ENCODE data around the gene ZFHX2. TPM values are rescaled to one million over a fixed set of nuclear protein-coding genes. Genes with fewer than 3 reads are reported as not detected.

ZFHX2 gene
- total RNA-seq, 1 experiment from 2014 or later: 3.7 TPM

- CTCF ChIA-PET: no interaction called here
- intact Hi-C loops (cut with micrococcal nuclease; ENCODE audit: unreplicated experiment): no loop called here
- H3K36me3 Mint-ChIP-seq (ENCODE audit: insufficient read depth, unreplicated experiment): peaks cover 3% of the 10 kb centered on the region
- no peaks in the 10 kb centered on the region for H3K27me3 Mint-ChIP-seq (ENCODE audit: unreplicated experiment)
- DNase-seq: no peak
- H3K9me3 Mint-ChIP-seq (ENCODE audit: low read depth, unreplicated experiment): no peaks in the 10 kb centered on the region
- no peak for TF ChIP-seq CTCF (IDR thresholded peaks at IDR 0.05; ENCODE audit: unreplicated experiment)
- no peak overlapping the region for H3K4me3 Mint-ChIP-seq (ENCODE audit: low read depth, unreplicated experiment)
- no peaks in the 10 kb centered on the region for H3K4me1 Mint-ChIP-seq (ENCODE audit: low read depth, unreplicated experiment)
- no TSS peak for BruUV-seq (replicated peaks)
- no peak overlapping the region for H3K27ac Mint-ChIP-seq (ENCODE audit: unreplicated experiment)
These were observed 57.3 kb downstream of the ZFHX2 start for GRCh38 chr14:23494223-23494622.

GRCh38 chr14:23492618-23493272 is 58.8 kb downstream of the ZFHX2 start:
- intact Hi-C loops (cut with micrococcal nuclease; ENCODE audit: unreplicated experiment): no loop called here
- no TSS peak for BruUV-seq (replicated peaks)
- Mint-ChIP-seq H3K27me3 (ENCODE audit: unreplicated experiment) (no peaks in the 10 kb centered on the region), H3K27ac (ENCODE audit: unreplicated experiment) (no peak overlapping the region), H3K36me3 (ENCODE audit: insufficient read depth, unreplicated experiment) (peaks cover 3% of the 10 kb centered on the region), H3K4me3 (ENCODE audit: low read depth, unreplicated experiment) (no peak overlapping the region), H3K9me3 (ENCODE audit: low read depth, unreplicated experiment) (no peaks in the 10 kb centered on the region), H3K4me1 (ENCODE audit: low read depth, unreplicated experiment) (no peaks in the 10 kb centered on the region)
- no peak for TF ChIP-seq CTCF (IDR thresholded peaks at IDR 0.05; ENCODE audit: unreplicated experiment)
- no peak for DNase-seq
- CTCF ChIA-PET: no interaction called here

- no peak overlapping the region for H3K4me3 Mint-ChIP-seq (ENCODE audit: low read depth, unreplicated experiment)
- CTCF ChIA-PET: no interaction called here
- no peak for TF ChIP-seq CTCF (IDR thresholded peaks at IDR 0.05; ENCODE audit: unreplicated experiment)
- H3K36me3 Mint-ChIP-seq (ENCODE audit: insufficient read depth, unreplicated experiment): no peaks in the 10 kb centered on the region
- H3K27me3 Mint-ChIP-seq (ENCODE audit: unreplicated experiment): no peaks in the 10 kb centered on the region
- DNase-seq: no peak
- H3K9me3 Mint-ChIP-seq (ENCODE audit: low read depth, unreplicated experiment): no peaks in the 10 kb centered on the region
- no peaks in the 10 kb centered on the region for H3K4me1 Mint-ChIP-seq (ENCODE audit: low read depth, unreplicated experiment)
- intact Hi-C loops (cut with micrococcal nuclease; ENCODE audit: unreplicated experiment): no loop called here
- BruUV-seq (replicated peaks): no TSS peak
- H3K27ac Mint-ChIP-seq (ENCODE audit: unreplicated experiment): no peak overlapping the region
These were observed 64.3 kb downstream of the ZFHX2 start for GRCh38 chr14:23487216-23487615.

- no peak for DNase-seq
- H3K27ac Mint-ChIP-seq (ENCODE audit: unreplicated experiment): no peak overlapping the region
- no peaks in the 10 kb centered on the region for H3K36me3 Mint-ChIP-seq (ENCODE audit: insufficient read depth, unreplicated experiment)
- BruUV-seq (replicated peaks): no TSS peak
- H3K27me3 Mint-ChIP-seq (ENCODE audit: unreplicated experiment): no peaks in the 10 kb centered on the region
- no peak for TF ChIP-seq CTCF (IDR thresholded peaks at IDR 0.05; ENCODE audit: unreplicated experiment)
- H3K4me1 Mint-ChIP-seq (ENCODE audit: low read depth, unreplicated experiment): no peaks in the 10 kb centered on the region
- intact Hi-C loops (cut with micrococcal nuclease; ENCODE audit: unreplicated experiment): no loop called here
- no peaks in the 10 kb centered on the region for H3K9me3 Mint-ChIP-seq (ENCODE audit: low read depth, unreplicated experiment)
- CTCF ChIA-PET: no interaction called here
- no peak overlapping the region for H3K4me3 Mint-ChIP-seq (ENCODE audit: low read depth, unreplicated experiment)
These were observed 65.5 kb downstream of the ZFHX2 start for GRCh38 chr14:23486036-23486435.
